B cell (primary cell): ENCODE results near the gene HHAT.

Experiments
- CTCF ChIP-seq: fragments of 200-600 bp; IDR thresholded peaks from one replicate; pipeline ENCODE4 v1.8.0; 2022; ENCODE audit warnings: antibody characterized with exemption, mild to moderate bottlenecking
- EZH2 ChIP-seq: IDR thresholded peaks from 2 replicates; pipeline ENCODE4 v1.6.1; 2012; ENCODE audit warnings: borderline replicate concordance, low read depth, mild to moderate bottlenecking, moderate library complexity, low read length; ENCODE audit not compliant: insufficient read depth, poor library complexity, severe bottlenecking

GRCh38 chr1:210558302-210558701, 229.6 kb downstream of the HHAT start:
- TF ChIP-seq CTCF (no peak), EZH2 (no peak)
